Islet precursor cell (in vitro differentiated cells): ENCODE results near the gene RNF125.
"Not testable (repeated sequence)": the region's sequence is repeated elsewhere in the genome, so short reads cannot be mapped to it uniquely, and the experiment has no call there.

Experiments
- DNase-seq: peaks from one replicate; pipeline ENCODE4 v3.0.0-alpha.2; 2018

Gene RNF125

GRCh38 chr18:32026491-32027086 is 8.0 kb downstream of the RNF125 start:
- no peak for DNase-seq

- no peak for DNase-seq
These were observed 10.9 kb downstream of the RNF125 start for GRCh38 chr18:32029558-32029957.

- no peak for DNase-seq
These were observed 14.0 kb downstream of the RNF125 start for GRCh38 chr18:32032609-32033008.

- no peak for DNase-seq
These were observed 18.0 kb downstream of the RNF125 start for GRCh38 chr18:32036506-32037180.

- DNase-seq: no peak
These were observed 19.0 kb downstream of the RNF125 start for GRCh38 chr18:32037616-32038015.

- no peak for DNase-seq
These were observed 22.3 kb downstream of the RNF125 start for GRCh38 chr18:32040936-32041335.

GRCh38 chr18:32042337-32042736 is 23.7 kb downstream of the RNF125 start:
- DNase-seq: no peak

GRCh38 chr18:32048507-32049091 is 30.0 kb downstream of the RNF125 start:
- DNase-seq: no peak

- DNase-seq: no peak
These were observed 31.0 kb downstream of the RNF125 start for GRCh38 chr18:32049393-32050171.

- DNase-seq: no peak
These were observed 38.2 kb downstream of the RNF125 start for GRCh38 chr18:32056613-32057358.

- DNase-seq: no peak
These were observed 39.1 kb downstream of the RNF125 start for GRCh38 chr18:32057624-32058165.

GRCh38 chr18:32060026-32060425 is 41.4 kb downstream of the RNF125 start:
- DNase-seq: no peak

GRCh38 chr18:32067375-32068167 is 48.9 kb downstream of the RNF125 start:
- DNase-seq: no peak

- no peak for DNase-seq
These were observed 53.7 kb downstream of the RNF125 start for GRCh38 chr18:32072321-32072720.

GRCh38 chr18:32074206-32074605 is 55.6 kb downstream of the RNF125 start:
- DNase-seq: no peak

- no peak for DNase-seq
These were observed 60.2 kb downstream of the RNF125 start for GRCh38 chr18:32078845-32079244.

- DNase-seq: no peak
These were observed 63.3 kb downstream of the RNF125 start for GRCh38 chr18:32081881-32082280.

GRCh38 chr18:32083781-32084180 is 65.2 kb downstream of the RNF125 start:
- DNase-seq: no peak

GRCh38 chr18:32086881-32087280 is 68.3 kb downstream of the RNF125 start:
- no peak for DNase-seq

GRCh38 chr18:32090831-32091230 is 72.2 kb downstream of the RNF125 start:
- not testable (repeated sequence) for DNase-seq

GRCh38 chr18:32091325-32091723 is 72.7 kb downstream of the RNF125 start:
- no peak for DNase-seq
